Measurements from ENCODE around the gene CACNA1A.

DNA sequence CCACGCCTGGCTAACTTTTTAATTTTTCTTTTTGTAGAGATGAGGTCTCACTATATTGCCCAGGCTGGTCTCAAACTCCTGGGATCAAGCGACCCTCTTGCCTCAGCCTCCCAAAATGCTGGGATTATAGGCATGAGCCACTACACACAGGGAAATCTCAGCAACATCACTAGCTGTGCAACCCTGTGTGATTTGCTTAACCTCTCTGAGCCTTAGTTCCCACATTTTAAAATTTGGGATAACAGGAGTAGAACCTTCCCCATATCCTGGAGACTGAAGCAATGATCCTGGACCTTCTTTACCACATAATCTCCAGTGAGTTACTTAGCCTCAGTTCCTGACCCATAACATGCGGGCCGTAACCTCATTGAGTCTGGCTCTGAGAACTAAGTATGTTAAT, 217.0 kb downstream of the CACNA1A start:
- TF ChIP-seq, protein P1, sequence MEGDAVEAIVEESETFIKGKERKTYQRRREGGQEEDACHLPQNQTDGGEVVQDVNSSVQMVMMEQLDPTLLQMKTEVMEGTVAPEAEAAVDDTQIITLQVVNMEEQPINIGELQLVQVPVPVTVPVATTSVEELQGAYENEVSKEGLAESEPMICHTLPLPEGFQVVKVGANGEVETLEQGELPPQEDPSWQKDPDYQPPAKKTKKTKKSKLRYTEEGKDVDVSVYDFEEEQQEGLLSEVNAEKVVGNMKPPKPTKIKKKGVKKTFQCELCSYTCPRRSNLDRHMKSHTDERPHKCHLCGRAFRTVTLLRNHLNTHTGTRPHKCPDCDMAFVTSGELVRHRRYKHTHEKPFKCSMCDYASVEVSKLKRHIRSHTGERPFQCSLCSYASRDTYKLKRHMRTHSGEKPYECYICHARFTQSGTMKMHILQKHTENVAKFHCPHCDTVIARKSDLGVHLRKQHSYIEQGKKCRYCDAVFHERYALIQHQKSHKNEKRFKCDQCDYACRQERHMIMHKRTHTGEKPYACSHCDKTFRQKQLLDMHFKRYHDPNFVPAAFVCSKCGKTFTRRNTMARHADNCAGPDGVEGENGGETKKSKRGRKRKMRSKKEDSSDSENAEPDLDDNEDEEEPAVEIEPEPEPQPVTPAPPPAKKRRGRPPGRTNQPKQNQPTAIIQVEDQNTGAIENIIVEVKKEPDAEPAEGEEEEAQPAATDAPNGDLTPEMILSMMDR (IDR thresholded peaks at IDR 0.05) = no peak
- TF ChIP-seq POLR2AphosphoS5 (IDR thresholded peaks at IDR 0.05) (no peak), POLR2A (IDR thresholded peaks at IDR 0.05) (no peak), EP300 (IDR thresholded peaks at IDR 0.05) (no peak)
